Thoracic aorta (tissue), 2 donors: ENCODE data around the gene PRKCB. TPM values are rescaled to one million over a fixed set of nuclear protein-coding genes. Genes with fewer than 3 reads are reported as not detected.

Experiments
- ATAC-seq: fragments of 150-250 bp; one replicate; pipeline ENCODE4 v1.8.0; 2017; ENCODE audit warnings: low read depth; ENCODE audit not compliant: insufficient number of reproducible peaks, low FRiP score
- DNase-seq: peaks from one replicate; pipeline ENCODE4 v3.0.0-alpha.2; 2020; ENCODE audit warnings: low spot score
- H3K27ac ChIP-seq, 2 donors: fragments of 200-600 bp; sonication (generic); 1 replicate in 1 of 2; 2 replicates in 1 of 2; pipeline ENCODE4 v1.5.1; 2016; ENCODE audit warnings: mild to moderate bottlenecking in 2 of 2, moderate library complexity in 2 of 2
- H3K27me3 ChIP-seq: fragments of 200-600 bp; sonication (generic); replicated peaks from 2 replicates; pipeline ENCODE4 v1.6.0; 2016; ENCODE audit warnings: mild to moderate bottlenecking; ENCODE audit not compliant: insufficient read depth
- H3K36me3 ChIP-seq: fragments of 200-600 bp; sonication (generic); one replicate; pipeline ENCODE4 v1.5.1; 2016
- H3K4me1 ChIP-seq, 2 donors: fragments of 200-600 bp; sonication (generic); 1 replicate in 1 of 2; 2 replicates in 1 of 2; pipeline versions ENCODE4 v1.5.1 to v1.6.0; 2016; ENCODE audit warnings: low read depth in 2 of 2, mild to moderate bottlenecking in 1 of 2; ENCODE audit not compliant: control insufficient read depth in 1 of 2
- H3K4me3 ChIP-seq: fragments of 200-600 bp; sonication (generic); 2 replicates; pipeline ENCODE4 v1.5.1; 2016; ENCODE audit warnings: mild to moderate bottlenecking
- H3K9me3 ChIP-seq: fragments of 200-600 bp; sonication (generic); 2 replicates; pipeline ENCODE4 v1.5.1; 2016
- total RNA-seq, 2 donors: library from RNA; depleted of rRNA; stranded (reverse); fragments of >200 nt; gene quantifications; one replicate each; pipeline versions ENCODE4 v1.1.0 to v1.2.3, GENCODE V29; 2016
- TF ChIP-seq, protein P1 (sequence below): fragments of 200-600 bp; sonication (generic); IDR thresholded peaks from one replicate; pipeline ENCODE4 v1.5.1; 2019; ENCODE audit warnings: antibody characterized with exemption

Gene PRKCB
- total RNA-seq, 2 donors from 2014 or later: 3.4 to 7.5 TPM

DNA sequence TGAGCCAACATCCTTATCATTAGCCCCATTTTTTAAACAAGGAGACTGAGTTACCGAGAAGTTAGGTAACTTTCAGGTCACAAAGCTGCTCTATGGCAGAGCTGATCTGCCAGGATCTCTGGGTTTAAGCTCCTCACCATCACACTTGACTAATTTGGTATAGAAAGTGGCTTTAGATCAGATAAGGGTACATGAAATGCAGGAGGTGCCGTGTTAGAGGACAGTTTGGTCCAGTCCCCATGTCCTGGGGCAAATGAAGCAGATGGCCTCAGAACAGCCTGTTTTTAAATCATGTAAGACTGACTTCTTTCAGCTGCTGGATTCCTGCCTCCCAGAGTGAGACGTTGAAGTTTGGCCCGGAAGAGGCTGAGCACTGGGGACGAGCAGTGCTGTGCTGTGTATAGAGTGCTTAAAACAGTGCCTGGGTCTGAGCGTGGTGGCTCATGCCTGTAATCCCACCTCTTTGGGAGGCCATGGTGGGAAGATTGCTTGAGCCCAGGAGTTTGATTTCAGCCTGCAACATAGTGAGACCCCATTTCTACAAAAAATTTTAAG lies 233.3 kb downstream of the PRKCB start:
- no peaks in the 10 kb centered on the region for H3K4me1 ChIP-seq
- no peaks in the 10 kb centered on the region for H3K9me3 ChIP-seq
- H3K4me3 ChIP-seq: no peak overlapping the region
- H3K27ac ChIP-seq: no peak overlapping the region
- TF ChIP-seq, protein P1, sequence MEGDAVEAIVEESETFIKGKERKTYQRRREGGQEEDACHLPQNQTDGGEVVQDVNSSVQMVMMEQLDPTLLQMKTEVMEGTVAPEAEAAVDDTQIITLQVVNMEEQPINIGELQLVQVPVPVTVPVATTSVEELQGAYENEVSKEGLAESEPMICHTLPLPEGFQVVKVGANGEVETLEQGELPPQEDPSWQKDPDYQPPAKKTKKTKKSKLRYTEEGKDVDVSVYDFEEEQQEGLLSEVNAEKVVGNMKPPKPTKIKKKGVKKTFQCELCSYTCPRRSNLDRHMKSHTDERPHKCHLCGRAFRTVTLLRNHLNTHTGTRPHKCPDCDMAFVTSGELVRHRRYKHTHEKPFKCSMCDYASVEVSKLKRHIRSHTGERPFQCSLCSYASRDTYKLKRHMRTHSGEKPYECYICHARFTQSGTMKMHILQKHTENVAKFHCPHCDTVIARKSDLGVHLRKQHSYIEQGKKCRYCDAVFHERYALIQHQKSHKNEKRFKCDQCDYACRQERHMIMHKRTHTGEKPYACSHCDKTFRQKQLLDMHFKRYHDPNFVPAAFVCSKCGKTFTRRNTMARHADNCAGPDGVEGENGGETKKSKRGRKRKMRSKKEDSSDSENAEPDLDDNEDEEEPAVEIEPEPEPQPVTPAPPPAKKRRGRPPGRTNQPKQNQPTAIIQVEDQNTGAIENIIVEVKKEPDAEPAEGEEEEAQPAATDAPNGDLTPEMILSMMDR: no peak
- ATAC-seq: no peak
- H3K36me3 ChIP-seq: no peaks in the 10 kb centered on the region
- DNase-seq: no peak
- no peaks in the 10 kb centered on the region for H3K27me3 ChIP-seq

DNA sequence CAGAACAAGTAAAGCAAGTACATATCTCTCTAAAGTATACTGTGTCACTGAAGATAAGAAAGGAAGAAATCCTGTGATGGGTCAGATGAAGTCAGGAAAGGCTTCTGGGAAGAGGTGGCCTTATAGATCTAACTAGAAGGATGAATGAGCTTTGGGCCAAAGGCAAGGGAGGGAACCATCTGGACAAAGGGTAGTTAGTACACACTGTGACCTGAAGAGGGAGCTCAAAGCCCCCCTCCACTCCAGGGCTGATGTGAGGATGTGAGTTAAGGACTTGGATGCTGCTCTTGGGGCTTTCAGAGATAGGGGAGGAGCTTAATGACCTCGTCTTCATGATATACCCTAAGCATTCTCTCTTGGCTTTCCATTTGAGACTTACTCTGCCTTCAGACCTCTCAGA lies 235.1 kb downstream of the PRKCB start:
- H3K4me1 ChIP-seq: no peaks in the 10 kb centered on the region
- no peaks in the 10 kb centered on the region for H3K36me3 ChIP-seq
- no peaks in the 10 kb centered on the region for H3K27me3 ChIP-seq
- H3K27ac ChIP-seq: no peak overlapping the region
- TF ChIP-seq, protein P1: no peak
- H3K9me3 ChIP-seq: no peaks in the 10 kb centered on the region
- no peak overlapping the region for H3K4me3 ChIP-seq
- no peak for ATAC-seq
- no peak for DNase-seq

DNA sequence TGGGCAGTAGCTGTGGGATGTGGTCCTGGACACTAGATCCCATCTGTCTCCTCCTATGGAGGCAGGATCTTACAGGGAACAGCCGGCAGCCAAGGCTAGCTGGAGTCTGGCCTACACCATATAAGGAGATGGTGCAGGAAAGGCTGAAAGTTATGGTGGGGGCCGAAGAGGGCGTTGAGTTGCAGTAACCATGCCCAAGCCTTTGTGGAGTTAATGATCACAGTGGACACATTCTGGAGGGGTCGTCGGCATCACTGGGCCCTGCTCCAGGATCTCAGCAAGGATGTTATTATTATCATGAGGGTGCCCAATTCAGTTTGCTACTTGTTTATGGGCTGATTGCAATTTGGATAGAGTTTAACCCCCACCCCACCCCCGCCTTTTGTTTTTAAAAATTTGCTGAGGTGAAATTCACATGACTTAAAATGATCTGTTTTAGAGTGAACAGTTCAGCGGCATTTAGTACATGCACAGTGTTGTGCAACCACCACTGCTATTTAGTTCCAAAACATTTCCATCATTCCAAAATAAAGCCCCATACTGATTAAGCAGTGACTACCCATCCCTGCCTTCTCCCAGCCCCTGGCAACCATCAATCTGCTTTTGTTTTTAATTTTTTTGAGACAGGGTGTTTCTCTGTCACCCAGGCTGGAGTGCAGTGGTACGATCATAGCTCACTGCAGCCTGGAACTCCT lies 236.0 kb downstream of the PRKCB start:
- Histone ChIP-seq H3K36me3 (no peaks in the 10 kb centered on the region), H3K4me3 (no peak overlapping the region), H3K4me1 (no peaks in the 10 kb centered on the region), H3K27ac (no peak overlapping the region), H3K9me3 (no peaks in the 10 kb centered on the region), H3K27me3 (no peaks in the 10 kb centered on the region)
- DNase-seq (no peak), ATAC-seq (no peak)
- TF ChIP-seq, protein P1: no peak

DNA sequence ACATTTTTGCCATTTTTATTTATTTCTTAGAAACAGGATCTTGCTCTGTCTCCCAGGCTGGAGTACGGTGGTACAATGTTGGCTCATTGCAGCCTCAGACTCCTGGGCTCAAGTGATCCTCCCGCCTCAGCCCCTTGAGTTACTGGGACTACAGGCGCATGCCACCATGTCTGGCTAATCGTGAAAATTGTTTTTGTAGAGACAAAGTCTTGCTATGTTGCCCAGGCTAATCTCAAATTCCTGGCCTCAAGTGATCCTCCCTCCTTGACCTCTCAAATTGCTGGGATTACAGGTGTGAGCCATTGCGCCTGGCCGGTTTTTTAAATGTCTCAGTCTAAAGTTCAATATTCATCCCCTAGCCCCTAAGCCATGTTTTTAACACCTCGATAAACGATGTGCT lies 237.5 kb downstream of the PRKCB start:
- no peak for DNase-seq
- ATAC-seq: no peak
- Histone ChIP-seq H3K4me1 (no peaks in the 10 kb centered on the region), H3K27me3 (no peaks in the 10 kb centered on the region), H3K27ac (no peak overlapping the region), H3K9me3 (no peaks in the 10 kb centered on the region), H3K4me3 (no peak overlapping the region), H3K36me3 (no peaks in the 10 kb centered on the region)
- TF ChIP-seq, protein P1: no peak

DNA sequence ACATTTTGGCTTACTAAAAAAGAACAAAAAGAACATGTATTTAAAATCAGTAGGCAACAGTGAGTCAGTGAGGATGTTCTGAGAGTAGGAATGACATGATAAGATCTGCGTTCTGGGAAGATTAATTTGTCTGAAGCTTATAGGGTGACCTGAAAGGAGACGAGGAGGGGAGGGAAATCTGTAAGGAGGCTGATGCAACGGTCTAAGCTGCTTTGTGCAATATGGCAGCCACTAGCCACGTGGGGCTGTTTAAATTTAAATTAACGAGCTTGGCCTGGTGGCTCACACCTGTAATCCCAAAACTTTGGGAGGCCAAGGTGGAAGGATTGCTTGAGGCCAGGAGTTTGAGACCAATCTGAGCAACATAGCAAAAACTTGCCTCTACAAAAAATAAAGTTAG lies 238.8 kb downstream of the PRKCB start:
- no peak overlapping the region for H3K27ac ChIP-seq
- no peaks in the 10 kb centered on the region for H3K4me1 ChIP-seq
- H3K9me3 ChIP-seq: no peaks in the 10 kb centered on the region
- H3K36me3 ChIP-seq: no peaks in the 10 kb centered on the region
- H3K4me3 ChIP-seq: no peak overlapping the region
- H3K27me3 ChIP-seq: no peaks in the 10 kb centered on the region
- TF ChIP-seq, protein P1: no peak
- no peak for DNase-seq
- ATAC-seq: no peak
